Lower leg skin (tissue), 4 donors: ENCODE data around the gene MORN4. TPM values are rescaled to one million over a fixed set of nuclear protein-coding genes. Genes with fewer than 3 reads are reported as not detected.
"Not testable (repeated sequence)": the region's sequence is repeated elsewhere in the genome, so short reads cannot be mapped to it uniquely, and the experiment has no call there.

Source experiments
- DNase-seq, 2 donors: peaks; one replicate each; pipeline ENCODE4 v3.0.0-alpha.2; 2019; ENCODE audit warnings: low spot score in 2 of 2
- H3K4me3 ChIP-seq: fragments of 200-600 bp; sonication (generic); 2 replicates; pipeline ENCODE4 v1.5.1; 2017; ENCODE audit warnings: mild to moderate bottlenecking, low read depth; ENCODE audit not compliant: poor library complexity, severe bottlenecking
- CTCF ChIP-seq, 3 donors: fragments of 450-650 bp; IDR thresholded peaks; one replicate each; pipeline ENCODE4 v1.5.1; 2016; ENCODE audit warnings: antibody characterized with exemption in 3 of 3, mild to moderate bottlenecking in 3 of 3, moderate library complexity in 2 of 3
- POLR2A ChIP-seq, 2 donors: fragments of 450-650 bp; IDR thresholded peaks; one replicate each; pipeline ENCODE4 v1.6.1; 2016 to 2017; ENCODE audit warnings: antibody characterized with exemption in 2 of 2, mild to moderate bottlenecking in 1 of 2, moderate library complexity in 1 of 2
- WGBS, 2 donors: methylation state at CpG; one replicate each; pipeline ENCODE4 v1.1.5; 2018; 5-methylcytosine and 5-hydroxymethylcytosine counted together
- intact Hi-C: fragments of 100-400 bp; cut with DNase I; formaldehyde crosslinking; loops from one replicate; pipeline ENCODE4 v1.15.0; 2023; ENCODE audit warnings: low total_unique reads
- total RNA-seq, 4 donors: library from RNA; depleted of rRNA; stranded (reverse); fragments of >200 nt; gene quantifications; one replicate each; pipeline ENCODE4 v1.1.0, GENCODE V29; 2016

Gene MORN4
- total RNA-seq, 4 donors from 2014 or later = 1.6 to 7.5 (median 2.2) TPM

GRCh38 chr10:97580421-97581367 is 52.6 kb downstream of the MORN4 start:
- TF ChIP-seq CTCF (IDR thresholded peaks at IDR 0.05) = no peak
- no peak for TF ChIP-seq POLR2A (IDR thresholded peaks at IDR 0.05)
- DNase-seq = no peak
- intact Hi-C loops = no loop called here
- no peak overlapping the region for H3K4me3 ChIP-seq
- WGBS, 2 donors = 81 to 93% methylated on average over 9 of the region's 9 CpGs

- TF ChIP-seq POLR2A (IDR thresholded peaks at IDR 0.05) (no peak), CTCF (IDR thresholded peaks at IDR 0.05) (no peak)
- no peak overlapping the region for H3K4me3 ChIP-seq
- 68 to 89% methylated on average over 29 to 40 of the region's 40 CpGs for WGBS, 2 donors
- intact Hi-C loops = no loop called here
- no peak for DNase-seq
These were observed 55.0 kb downstream of the MORN4 start for GRCh38 chr10:97578171-97578844.

GRCh38 chr10:97577701-97578100 is 55.6 kb downstream of the MORN4 start:
- no peak for DNase-seq
- WGBS, 2 donors = 76 to 87% methylated on average over 7 to 9 of the region's 9 CpGs
- TF ChIP-seq POLR2A (IDR thresholded peaks at IDR 0.05) (no peak), CTCF (IDR thresholded peaks at IDR 0.05) (no peak)
- H3K4me3 ChIP-seq = no peak overlapping the region
- intact Hi-C loops = no loop called here

- H3K4me3 ChIP-seq, DNase-seq, intact Hi-C loops: not testable (repeated sequence)
- WGBS, 2 donors = 37 to 79% methylated on average over 5 of the region's 5 CpGs
These were observed 56.8 kb downstream of the MORN4 start for GRCh38 chr10:97576487-97576886.

- no peak for DNase-seq
- intact Hi-C loops = no loop called here
- 82 to 87% methylated on average over 6 of the region's 6 CpGs for WGBS, 2 donors
- TF ChIP-seq CTCF (IDR thresholded peaks at IDR 0.05) (no peak), POLR2A (IDR thresholded peaks at IDR 0.05) (no peak)
- H3K4me3 ChIP-seq = no peak overlapping the region
These were observed 58.1 kb downstream of the MORN4 start for GRCh38 chr10:97575127-97575668.
